Erythroblast (primary cell): ENCODE data around the gene UNC13B.

Experiments
- DNase-seq, 2 experiments: peaks; one replicate each; lab custom pipeline; 2025; lab: John Stamatoyannopoulos, UW
- GATA1 ChIP-seq: IDR thresholded peaks from 2 replicates; pipeline ENCODE4 v1.6.1; 2011; ENCODE audit warnings: low read depth, mild to moderate bottlenecking, control low read depth, low read length, moderate library complexity
- POLR2A ChIP-seq: IDR thresholded peaks from 2 replicates; pipeline ENCODE4 v1.6.1; 2011; ENCODE audit warnings: mild to moderate bottlenecking, low read length

Gene UNC13B

GRCh38 chr9:35294556-35294955 lies 132.7 kb downstream of the UNC13B start:
- no peak for DNase-seq
- no peak for TF ChIP-seq GATA1
- TF ChIP-seq POLR2A, result no peak

GRCh38 chr9:35295369-35296036 lies 133.7 kb downstream of the UNC13B start:
- no peak for DNase-seq
- TF ChIP-seq GATA1 (no peak), POLR2A (no peak)

- DNase-seq, result no peak
These were observed 141.8 kb downstream of the UNC13B start for GRCh38 chr9:35303567-35303966.

GRCh38 chr9:35306283-35306682 lies 144.5 kb downstream of the UNC13B start:
- no peak for DNase-seq
- TF ChIP-seq GATA1, result no peak
- TF ChIP-seq POLR2A, result no peak

More at GRCh38 chr9:35303567-35303966, 141.8 kb downstream of the UNC13B start:
- TF ChIP-seq POLR2A (no peak), GATA1 (no peak)

- TF ChIP-seq POLR2A (no peak), GATA1 (no peak)
- DNase-seq, result no peak
These were observed 146.5 kb downstream of the UNC13B start for GRCh38 chr9:35308316-35308715.

GRCh38 chr9:35311891-35312639 lies 150.3 kb downstream of the UNC13B start:
- peak; percentile 60 to 88 for DNase-seq
- no peak for TF ChIP-seq GATA1
- no peak for TF ChIP-seq POLR2A

GRCh38 chr9:35313460-35313859 lies 151.7 kb downstream of the UNC13B start:
- DNase-seq, result no peak
- TF ChIP-seq POLR2A (no peak), GATA1 (no peak)

- no peak for DNase-seq
- TF ChIP-seq POLR2A, result no peak
- TF ChIP-seq GATA1, result no peak
These were observed 152.1 kb downstream of the UNC13B start for GRCh38 chr9:35313916-35314315.

- TF ChIP-seq GATA1 (no peak), POLR2A (no peak)
- DNase-seq, result peak; percentile 7 to 25
These were observed 156.9 kb downstream of the UNC13B start for GRCh38 chr9:35318741-35319140.

- TF ChIP-seq POLR2A, result no peak
- no peak for DNase-seq
These were observed 160.5 kb downstream of the UNC13B start for GRCh38 chr9:35322075-35322885.

GRCh38 chr9:35324966-35325365 lies 163.2 kb downstream of the UNC13B start:
- DNase-seq, result no peak
- TF ChIP-seq GATA1 (no peak), POLR2A (no peak)

GRCh38 chr9:35333551-35333950 lies 171.7 kb downstream of the UNC13B start:
- no peak for TF ChIP-seq POLR2A
- TF ChIP-seq GATA1, result no peak
- DNase-seq, result no peak

GRCh38 chr9:35335164-35335563 lies 173.4 kb downstream of the UNC13B start:
- DNase-seq, result no peak
- TF ChIP-seq POLR2A (no peak), GATA1 (no peak)

GRCh38 chr9:35338086-35338485 lies 176.3 kb downstream of the UNC13B start:
- peak; percentile 46 to 83 for DNase-seq
- TF ChIP-seq POLR2A (no peak), GATA1 (no peak)
